ENCODE data around the gene PIK3C2G. TPM values are rescaled to one million over a fixed set of nuclear protein-coding genes. Genes with fewer than 3 reads are reported as not detected.

Gene PIK3C2G
- total RNA-seq, 4 donors from 2014 or later = 0.10 to 0.88 (median 0.40) TPM; not detected in 1

- Histone ChIP-seq H3K36me3 (no peaks in the 10 kb centered on the region), H3K4me1 (no peaks in the 10 kb centered on the region), H3K27me3 (no peaks in the 10 kb centered on the region), H3K4me3 (replicated peaks in 1 of 3) (no peak overlapping the region), H3K27ac (no peak overlapping the region), H3K9me3 (no peaks in the 10 kb centered on the region)
- DNase-seq = no peak
- intact Hi-C loops (cut with DNase I) = no loop called here
- no peak for TF ChIP-seq POLR2A (IDR thresholded peaks at IDR 0.05)
- no peak for TF ChIP-seq CTCF (IDR thresholded peaks at IDR 0.05)
- WGBS, 2 donors = 72% methylated on average over 3 of the region's 3 CpGs
Observed at GRCh38 chr12:18345021-18345735, 83.9 kb downstream of the PIK3C2G start.

- no peak for TF ChIP-seq CTCF (IDR thresholded peaks at IDR 0.05)
- TF ChIP-seq POLR2A (IDR thresholded peaks at IDR 0.05) = no peak
Observed at GRCh38 chr12:18352312-18352711, 91.0 kb downstream of the PIK3C2G start.

GRCh38 chr12:18355429-18355828, 94.1 kb downstream of the PIK3C2G start:
- Histone ChIP-seq H3K27me3 (no peaks in the 10 kb centered on the region), H3K4me3 (replicated peaks in 1 of 3) (no peak overlapping the region), H3K4me1 (no peaks in the 10 kb centered on the region), H3K27ac (no peak overlapping the region), H3K36me3 (no peaks in the 10 kb centered on the region), H3K9me3 (no peaks in the 10 kb centered on the region)
- no peak for DNase-seq
- intact Hi-C loops (cut with DNase I) = no loop called here
- 88 to 96% methylated on average over 5 of the region's 5 CpGs for WGBS, 2 donors
- TF ChIP-seq CTCF (IDR thresholded peaks at IDR 0.05) (no peak), POLR2A (IDR thresholded peaks at IDR 0.05) (no peak)

More at GRCh38 chr12:18352312-18352711, 91.0 kb downstream of the PIK3C2G start:
- H3K27me3 ChIP-seq = no peaks in the 10 kb centered on the region
- no peaks in the 10 kb centered on the region for H3K4me1 ChIP-seq
- WGBS, 2 donors = 81 to 91% methylated on average over 5 of the region's 5 CpGs
- H3K4me3 ChIP-seq (replicated peaks in 1 of 3) = no peak overlapping the region
- DNase-seq = no peak
- H3K36me3 ChIP-seq = no peaks in the 10 kb centered on the region
- H3K27ac ChIP-seq = no peak overlapping the region
- intact Hi-C loops (cut with DNase I) = no loop called here
- no peaks in the 10 kb centered on the region for H3K9me3 ChIP-seq

- TF ChIP-seq POLR2A (IDR thresholded peaks at IDR 0.05) (no peak), CTCF (IDR thresholded peaks at IDR 0.05) (no peak)
- Histone ChIP-seq H3K4me3 (replicated peaks in 1 of 3) (no peak overlapping the region), H3K36me3 (no peaks in the 10 kb centered on the region), H3K27ac (no peak overlapping the region), H3K9me3 (no peaks in the 10 kb centered on the region), H3K4me1 (no peaks in the 10 kb centered on the region), H3K27me3 (no peaks in the 10 kb centered on the region)
- WGBS, 2 donors = 82 to 83% methylated on average over 2 of the region's 2 CpGs
- intact Hi-C loops (cut with DNase I) = no loop called here
- DNase-seq = no peak
Observed at GRCh38 chr12:18358077-18358476, 96.8 kb downstream of the PIK3C2G start.

- intact Hi-C loops (cut with DNase I) = no loop called here
- no peak for DNase-seq
- Histone ChIP-seq H3K27me3 (no peaks in the 10 kb centered on the region), H3K4me1 (no peaks in the 10 kb centered on the region), H3K9me3 (no peaks in the 10 kb centered on the region), H3K27ac (no peak overlapping the region), H3K4me3 (replicated peaks in 1 of 3) (no peak overlapping the region), H3K36me3 (no peaks in the 10 kb centered on the region)
- TF ChIP-seq CTCF (IDR thresholded peaks at IDR 0.05) (no peak), POLR2A (IDR thresholded peaks at IDR 0.05) (no peak)
- 95 to 97% methylated on average over 2 of the region's 2 CpGs for WGBS, 2 donors
Observed at GRCh38 chr12:18358930-18359329, 97.6 kb downstream of the PIK3C2G start.

Data from thyroid gland (tissue), 4 donors.